Hepatocyte (in vitro differentiated cells): Measurements from ENCODE around the gene TBATA.

Experiments
- CTCF ChIP-seq: fragments of 200-600 bp; sonication (generic); IDR thresholded peaks from 2 replicates; pipeline ENCODE4 v1.5.1; 2016; ENCODE audit warnings: antibody characterized with exemption, mild to moderate bottlenecking; ENCODE audit not compliant: poor library complexity
- EZH2phosphoT487 ChIP-seq: fragments of 200-600 bp; sonication (generic); IDR thresholded peaks from one replicate; pipeline ENCODE4 v1.6.1; 2018; ENCODE audit warnings: antibody characterized with exemption, mild to moderate bottlenecking, low read depth, moderate library complexity; ENCODE audit not compliant: unreplicated experiment, severe bottlenecking

GRCh38 chr10:70781461-70782051 lies 3.6 kb downstream of the TBATA start:
- no peak for TF ChIP-seq CTCF
- TF ChIP-seq EZH2phosphoT487, result no peak
